GM21390 (cell line): Measurements from ENCODE around the gene NOL4L.

Experiments used
- ATAC-seq: cut with Tn5 transposase; IDR thresholded peaks from one replicate; pipeline ENCODE4 v1.9.1; 2021; ENCODE audit not compliant: unreplicated experiment

The NOL4L gene

DNA sequence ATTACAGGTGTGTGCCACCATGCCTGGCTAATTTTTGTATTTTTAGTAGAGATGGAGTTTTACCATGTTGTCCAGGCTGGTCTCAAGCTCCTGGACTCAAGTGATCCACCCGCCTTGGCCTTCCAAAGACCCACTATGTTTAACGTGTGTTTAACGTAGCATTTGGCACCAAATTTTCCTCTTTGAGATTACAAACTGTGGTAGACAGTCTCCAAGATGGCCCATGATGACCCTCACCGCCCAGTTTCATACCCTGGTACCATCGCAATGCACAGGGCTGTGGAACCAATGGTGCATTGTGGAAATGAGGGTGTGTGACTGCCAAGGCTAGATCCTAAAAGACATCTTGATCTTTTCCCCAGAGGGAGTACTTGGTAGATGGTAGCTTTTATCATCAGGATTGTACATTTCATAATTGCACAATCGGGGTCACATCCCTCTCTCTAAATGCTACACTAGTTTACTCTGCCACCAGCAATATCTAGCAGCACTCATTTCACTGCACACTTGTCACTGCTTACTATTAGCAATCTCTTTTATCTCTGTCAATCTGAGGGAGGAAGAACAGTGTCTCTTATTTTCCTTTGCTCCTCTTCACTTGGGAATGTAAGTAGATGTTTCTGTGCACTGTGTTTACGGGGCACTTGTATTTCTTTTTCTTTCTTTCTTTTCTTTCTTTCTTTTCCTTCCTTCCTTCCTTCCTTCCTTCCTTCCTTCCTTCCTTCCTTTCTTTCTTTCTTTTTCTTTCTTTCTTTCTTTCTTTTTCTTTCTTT lies 96.9 kb downstream of the NOL4L start:
- no peak for ATAC-seq

DNA sequence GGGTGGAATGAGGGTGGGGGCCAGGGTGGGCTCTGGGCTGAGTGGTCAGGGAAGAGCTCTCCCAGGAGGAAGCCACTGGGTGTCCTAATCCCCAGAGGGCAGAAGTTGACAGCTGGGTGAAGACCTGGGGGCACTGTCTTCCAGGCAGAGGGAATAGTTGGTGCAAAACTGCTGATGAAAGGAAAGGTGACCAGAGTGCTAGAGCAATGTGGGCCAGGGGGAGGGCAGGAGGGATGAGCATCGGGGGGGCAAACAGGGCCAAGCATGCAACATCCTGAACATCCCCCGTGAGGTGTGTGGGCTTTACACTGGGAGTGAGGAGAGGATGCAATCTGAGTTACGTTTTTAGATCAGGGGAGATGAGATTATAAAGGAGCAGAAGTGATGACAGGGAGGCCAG lies 97.8 kb downstream of the NOL4L start:
- no peak for ATAC-seq

GRCh38 chr20:32485770-32486478 lies 99.2 kb downstream of the NOL4L start:
- ATAC-seq: no peak

GRCh38 chr20:32484958-32485769 lies 100.0 kb downstream of the NOL4L start:
- ATAC-seq: peak; percentile 70

DNA sequence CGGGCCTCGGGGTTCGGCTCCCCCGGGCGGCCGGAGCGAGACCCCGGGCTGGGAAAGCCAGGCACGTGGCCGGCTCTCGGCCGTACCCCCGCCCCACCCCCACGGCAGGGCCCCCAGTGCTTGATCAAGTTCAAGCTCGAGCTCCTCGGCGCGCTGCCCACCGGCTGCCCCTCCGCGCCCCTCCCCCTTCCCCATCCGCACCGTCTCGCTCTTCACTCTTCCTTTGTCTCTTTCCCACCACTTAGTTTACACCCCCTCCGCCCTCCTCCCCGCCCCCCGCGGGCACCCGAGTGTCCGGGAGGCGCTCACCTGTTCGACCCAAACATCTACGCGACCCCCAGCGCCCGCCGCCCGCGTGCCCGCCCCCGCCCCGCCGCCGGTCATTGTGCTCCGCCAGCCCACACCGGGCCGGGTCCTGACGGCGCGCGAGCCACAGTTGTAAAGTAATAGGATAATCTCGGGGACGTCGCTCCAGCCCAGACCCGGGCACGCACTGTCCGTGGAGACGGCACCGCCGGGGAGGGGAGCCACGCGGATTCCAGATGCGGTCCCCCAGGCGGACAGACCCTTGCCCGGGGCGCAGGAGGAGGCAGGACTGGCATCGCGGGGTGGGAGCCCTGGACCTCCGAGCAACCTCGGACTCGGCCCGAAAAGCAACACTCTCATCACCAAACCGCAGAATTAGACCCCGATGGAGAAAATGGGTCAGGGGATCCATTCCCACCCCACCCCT lies 100.7 kb downstream of the NOL4L start:
- ATAC-seq: no peak

DNA sequence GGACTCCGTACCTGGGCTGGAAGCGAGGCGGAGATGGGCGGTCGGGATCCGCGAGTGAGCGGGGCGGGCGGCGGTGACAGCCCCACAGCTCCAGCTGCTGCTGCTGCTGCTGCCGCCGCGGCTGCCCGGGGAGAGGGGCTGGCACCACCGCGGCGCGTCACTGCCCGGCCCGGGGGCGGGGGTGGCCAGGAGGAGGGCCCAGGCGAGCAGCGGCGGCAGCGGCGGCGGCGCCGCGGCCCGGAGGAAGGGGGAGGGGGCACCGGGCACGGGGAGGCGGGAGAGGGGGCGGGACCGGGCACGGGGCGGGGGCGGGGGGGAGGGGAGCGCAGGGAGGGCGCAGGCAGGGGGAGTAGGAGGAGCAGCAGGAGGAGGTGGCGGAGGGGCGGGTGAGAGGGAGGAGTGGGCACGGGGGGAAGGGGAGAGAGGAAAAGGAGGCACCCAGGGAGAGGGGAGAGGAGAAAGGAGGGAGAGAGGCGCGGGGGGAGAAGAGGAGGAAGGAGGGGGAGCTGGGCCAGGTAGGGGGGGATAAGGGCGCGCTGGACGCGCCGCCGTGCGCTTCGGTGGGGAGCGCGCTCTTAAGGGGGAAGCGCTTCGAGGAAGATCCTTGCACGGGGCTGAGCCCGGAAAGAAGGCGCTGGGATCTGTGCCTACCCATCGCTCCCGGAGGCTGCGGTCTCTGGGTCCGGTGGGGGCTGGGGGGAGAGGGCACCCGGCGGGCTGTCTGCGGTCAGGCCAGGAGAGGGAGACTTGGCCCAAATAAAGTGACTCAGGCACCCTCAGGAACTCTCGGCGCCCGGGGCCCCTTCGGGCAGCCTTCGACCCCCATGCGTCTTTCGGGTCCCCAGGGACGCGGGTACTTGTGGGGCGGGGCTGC lies 101.5 kb downstream of the NOL4L start:
- no peak for ATAC-seq

- ATAC-seq: no peak
These were observed 102.5 kb downstream of the NOL4L start for GRCh38 chr20:32482442-32483261.

GRCh38 chr20:32482143-32482441 lies 103.0 kb downstream of the NOL4L start:
- ATAC-seq: no peak

DNA sequence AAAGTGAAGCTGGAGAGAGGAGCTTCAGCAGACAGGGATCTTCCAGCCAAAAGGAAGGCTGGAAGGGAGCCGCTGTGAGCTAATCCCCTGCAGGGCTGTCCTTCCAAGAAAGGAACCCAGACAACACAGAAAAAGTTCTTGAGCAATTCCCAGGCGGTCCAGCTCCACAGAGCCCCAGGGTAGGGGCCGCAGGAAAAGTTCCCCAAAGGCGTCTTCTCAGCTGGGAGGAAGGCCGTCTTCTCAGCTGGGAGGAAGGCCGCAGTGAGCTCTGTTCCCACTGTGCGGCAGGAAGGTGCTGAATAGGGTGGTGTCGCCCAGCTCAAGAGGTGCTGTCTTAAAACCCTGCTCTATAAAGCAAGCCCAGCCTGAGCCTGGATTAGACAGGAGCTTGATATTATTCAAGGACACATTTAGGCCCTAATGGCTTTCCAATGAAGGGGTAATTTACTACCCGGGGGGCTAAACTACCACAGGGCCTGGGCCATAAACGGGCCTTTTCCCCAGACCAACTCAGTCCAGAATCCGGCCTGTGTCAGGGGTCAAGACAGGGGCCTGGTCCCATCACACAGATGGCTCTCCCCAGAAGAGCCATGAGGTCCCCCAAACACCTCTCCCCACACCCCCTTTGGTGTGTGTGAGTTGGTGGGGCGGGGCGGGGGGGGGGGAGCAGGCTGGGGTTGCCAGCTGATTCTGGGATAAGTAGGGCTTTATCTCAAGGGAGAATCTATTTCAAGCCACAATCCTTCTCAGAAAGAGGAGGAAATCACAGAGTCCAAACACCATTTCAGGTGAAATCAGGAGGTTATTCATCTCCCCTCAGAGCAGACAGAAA lies 103.6 kb downstream of the NOL4L start:
- no peak for ATAC-seq

DNA sequence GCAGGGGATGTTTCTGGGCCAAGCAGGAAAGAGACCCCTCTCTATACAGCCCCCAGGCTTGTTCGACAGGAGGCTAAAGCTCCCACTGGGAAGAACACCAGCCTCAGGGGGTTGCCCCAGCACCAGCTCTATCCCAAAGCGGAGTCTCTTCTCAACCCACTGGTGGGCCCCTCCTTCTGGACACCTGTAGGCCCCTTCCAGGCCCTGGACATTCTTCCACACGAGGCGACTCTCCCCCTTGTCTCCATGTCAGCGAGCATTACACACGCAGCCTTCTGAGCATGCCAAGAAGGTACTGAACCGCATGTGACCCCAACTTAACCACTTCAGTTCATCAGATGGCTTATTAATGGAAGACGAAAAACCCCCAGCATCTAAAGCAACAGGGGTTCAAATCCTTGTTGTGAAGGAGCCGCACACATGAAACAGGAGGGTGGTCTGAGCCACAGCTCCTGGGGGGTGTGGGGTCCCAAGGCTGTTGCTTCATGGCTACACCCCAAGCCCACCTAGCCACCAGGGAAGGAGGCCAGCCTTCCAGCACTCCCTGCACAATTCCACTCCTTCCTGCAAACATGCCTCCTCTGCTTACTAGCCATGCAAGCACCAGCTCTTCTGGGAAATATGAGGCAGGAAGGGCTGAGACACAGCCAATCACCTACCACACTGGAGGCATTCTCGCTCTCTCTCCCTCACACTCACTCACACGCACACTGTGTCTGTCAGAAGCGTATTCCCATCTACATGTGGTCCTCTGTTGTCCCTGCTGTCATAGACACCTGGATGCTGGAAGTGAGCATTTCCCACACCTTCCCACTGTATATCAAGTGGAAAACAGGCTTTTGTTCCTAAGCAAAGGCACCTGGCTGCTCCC lies 104.5 kb downstream of the NOL4L start:
- ATAC-seq: no peak

GRCh38 chr20:32479697-32480171 lies 105.4 kb downstream of the NOL4L start:
- ATAC-seq: no peak

- no peak for ATAC-seq
These were observed 106.1 kb downstream of the NOL4L start for GRCh38 chr20:32479012-32479411.

- ATAC-seq: no peak
These were observed 106.6 kb downstream of the NOL4L start for GRCh38 chr20:32478576-32478975.

DNA sequence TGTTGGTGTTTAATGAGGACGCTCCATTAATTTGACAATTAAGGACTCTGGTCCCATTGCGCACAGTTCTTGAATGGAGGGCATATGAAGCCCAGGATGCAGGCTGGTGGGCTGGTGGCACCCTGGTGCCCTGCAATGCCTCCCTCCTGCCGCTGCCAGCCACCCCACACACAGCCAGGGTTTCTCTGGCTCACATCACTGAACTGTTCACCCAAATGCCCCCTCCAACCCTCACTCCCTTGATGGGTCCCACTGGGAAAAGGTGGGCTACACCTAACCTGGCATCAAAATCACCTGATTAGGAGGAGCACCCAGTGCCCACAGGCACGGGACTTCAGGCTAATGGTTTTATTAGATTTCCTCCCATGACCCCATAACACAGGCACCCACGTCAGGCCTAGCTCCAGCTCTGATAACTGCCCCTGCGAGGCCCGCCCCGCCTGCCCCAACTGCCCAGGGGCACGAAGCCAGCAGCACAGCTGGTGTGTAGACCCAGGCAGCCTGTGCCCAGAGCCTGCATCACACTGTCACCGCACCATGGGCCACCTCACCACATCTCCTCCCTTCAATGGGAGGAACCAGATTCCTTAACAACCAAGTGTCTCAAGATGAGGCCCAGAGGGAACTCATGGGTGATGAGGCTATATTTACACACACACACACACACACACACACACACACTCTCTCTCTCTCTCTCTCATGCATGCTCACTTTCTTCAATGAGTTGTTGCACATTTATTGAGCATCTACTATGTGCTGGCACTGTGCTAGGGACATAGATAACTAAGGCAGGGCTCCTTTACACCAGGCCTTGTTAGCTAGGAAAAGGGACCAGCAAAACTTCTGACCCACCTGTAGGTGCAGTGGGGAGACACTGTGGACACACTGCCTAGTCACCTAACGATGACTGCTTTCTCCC lies 107.3 kb downstream of the NOL4L start:
- no peak for ATAC-seq

GRCh38 chr20:32476684-32477593 lies 108.2 kb downstream of the NOL4L start:
- ATAC-seq: no peak
